ENCODE results near the gene PEX10. TPM values are rescaled to one million over a fixed set of nuclear protein-coding genes. Genes with fewer than 3 reads are reported as not detected.

Gene PEX10
- total RNA-seq, 1 donor from 2014 or later, result 24.9 TPM

DNA sequence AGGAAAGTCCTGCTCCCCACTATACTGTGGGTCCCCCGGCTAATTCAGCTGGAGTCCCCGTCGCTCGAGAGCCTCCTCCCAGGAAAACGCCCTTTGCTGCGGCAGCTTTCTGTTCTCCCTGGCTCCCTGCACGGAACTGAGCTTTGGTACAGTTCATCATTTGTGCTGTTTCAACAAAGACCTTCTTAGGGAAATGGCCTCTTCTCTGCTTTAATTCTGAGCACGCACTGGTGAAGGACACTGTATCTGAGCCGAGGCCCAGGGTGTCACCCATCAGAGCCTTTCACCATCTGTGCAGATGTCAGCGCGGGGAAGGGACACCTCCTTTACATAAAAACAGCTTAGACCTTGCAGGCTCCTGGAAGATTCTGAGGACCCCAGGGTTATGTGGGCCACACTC is 13.5 kb upstream of the PEX10 start:
- no peak for DNase-seq (ENCODE audit: low read depth in 2 of 2)

- DNase-seq (ENCODE audit: low read depth in 2 of 2), result no peak
Observed at GRCh38 chr1:2422523-2422922, 10.2 kb upstream of the PEX10 start.

- no peak for DNase-seq (ENCODE audit: low read depth in 2 of 2)
Observed at GRCh38 chr1:2419416-2419815, 7.1 kb upstream of the PEX10 start.

- no peak for DNase-seq (ENCODE audit: low read depth in 2 of 2)
Observed at GRCh38 chr1:2418791-2419320, 6.5 kb upstream of the PEX10 start.

DNA sequence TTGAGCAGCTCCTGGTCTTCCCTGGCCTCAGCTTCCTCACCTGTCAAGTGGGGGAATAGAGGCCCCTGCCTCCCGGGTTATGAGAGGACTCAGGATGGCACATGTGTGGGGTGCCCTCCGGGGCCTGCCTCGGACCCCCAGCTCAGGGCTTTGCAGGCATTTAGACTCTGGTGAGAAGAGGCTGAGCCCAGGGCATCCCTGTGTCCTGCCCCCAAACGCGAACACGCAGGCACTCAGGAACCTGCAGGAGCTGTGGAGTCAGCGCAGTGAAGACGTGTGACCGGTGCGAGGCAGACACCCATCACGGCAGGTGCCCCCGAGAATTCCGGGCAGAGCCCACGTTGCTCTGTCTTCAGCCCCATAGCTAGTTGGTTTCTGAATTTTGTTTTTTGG is 5.5 kb upstream of the PEX10 start:
- DNase-seq (ENCODE audit: low read depth in 2 of 2), result no peak

- DNase-seq (ENCODE audit: low read depth in 2 of 2), result no peak
Observed at GRCh38 chr1:2417083-2417832, 4.9 kb upstream of the PEX10 start.

GRCh38 chr1:2416403-2416802 is 4.0 kb upstream of the PEX10 start:
- no peak for DNase-seq (ENCODE audit: low read depth in 2 of 2)

DNA sequence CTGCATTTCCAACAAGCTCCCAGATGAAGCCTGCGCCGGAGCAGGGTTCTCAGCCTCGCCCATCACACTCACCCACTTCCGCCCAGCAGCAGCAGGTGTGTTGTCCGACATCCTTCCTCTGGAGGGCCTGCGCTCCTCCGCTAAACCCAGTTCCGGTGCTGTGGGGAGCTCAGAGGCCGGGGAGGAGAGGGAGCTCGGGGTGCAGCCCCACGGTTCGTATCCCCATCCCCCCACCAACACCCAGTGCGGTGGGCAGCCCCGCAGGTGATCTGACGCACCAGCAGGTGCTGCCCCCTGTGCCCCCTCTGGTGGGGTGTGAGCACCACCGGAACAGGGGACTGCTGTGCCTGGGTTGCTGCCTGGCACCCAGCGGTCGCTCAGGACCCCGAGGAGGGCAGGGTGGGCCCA is 3.4 kb upstream of the PEX10 start:
- DNase-seq (ENCODE audit: low read depth in 2 of 2), result no peak

DNA sequence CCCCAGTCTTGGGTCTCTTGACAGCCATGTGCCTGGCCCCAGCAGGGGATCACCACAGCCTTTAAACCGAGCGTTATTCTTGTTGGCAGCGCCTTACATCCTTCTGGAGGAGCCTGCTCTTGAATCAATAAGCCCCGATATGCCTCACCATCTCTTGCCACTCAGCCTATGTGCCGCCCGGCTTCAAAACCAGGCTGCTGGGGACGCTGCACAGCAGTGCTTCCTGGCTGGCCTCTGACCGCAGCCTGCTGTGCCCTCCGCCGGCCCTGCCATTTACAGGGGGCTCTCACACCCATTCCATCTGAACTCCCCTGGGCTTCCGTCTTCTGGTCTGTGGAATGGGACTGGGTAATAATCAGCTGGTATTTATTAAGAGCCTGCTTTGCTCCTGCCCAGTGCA is 3.0 kb upstream of the PEX10 start:
- no peak for DNase-seq (ENCODE audit: low read depth in 2 of 2)

DNA sequence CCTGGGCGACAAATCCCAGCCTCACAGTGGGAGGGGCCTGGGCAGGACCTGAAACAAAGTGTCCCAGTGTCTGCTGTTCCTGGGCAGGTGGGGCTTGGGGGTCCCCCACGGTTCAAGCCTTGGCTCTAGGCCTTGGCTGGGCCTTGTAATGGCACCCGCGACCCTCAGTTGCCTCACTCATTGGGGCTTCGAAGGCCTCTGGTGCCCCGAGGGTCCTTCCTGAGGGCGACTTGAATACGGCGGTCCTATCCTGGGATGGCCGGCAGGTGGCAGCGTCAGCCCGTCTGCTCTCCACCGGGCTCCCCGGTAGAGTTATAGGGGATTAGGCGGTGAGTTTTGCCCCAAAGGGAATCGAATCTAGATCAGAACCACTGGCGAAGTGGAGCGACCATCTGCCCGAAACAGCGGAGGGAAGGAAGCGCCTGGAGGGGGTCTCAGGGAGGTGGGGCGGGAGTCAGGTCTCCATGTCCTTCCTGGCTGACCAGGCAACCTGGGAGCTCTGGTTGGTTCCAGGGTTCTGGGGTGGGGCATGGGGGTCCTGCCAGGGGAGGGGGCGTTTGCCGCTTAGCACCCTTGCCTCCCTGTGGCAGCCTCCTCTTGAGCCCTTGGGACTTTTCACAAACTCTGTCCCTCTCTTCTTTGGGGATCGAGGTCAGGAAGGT is 2.1 kb upstream of the PEX10 start:
- DNase-seq (ENCODE audit: low read depth in 2 of 2), result peak in 1 of 2 donors; percentile 65

DNA sequence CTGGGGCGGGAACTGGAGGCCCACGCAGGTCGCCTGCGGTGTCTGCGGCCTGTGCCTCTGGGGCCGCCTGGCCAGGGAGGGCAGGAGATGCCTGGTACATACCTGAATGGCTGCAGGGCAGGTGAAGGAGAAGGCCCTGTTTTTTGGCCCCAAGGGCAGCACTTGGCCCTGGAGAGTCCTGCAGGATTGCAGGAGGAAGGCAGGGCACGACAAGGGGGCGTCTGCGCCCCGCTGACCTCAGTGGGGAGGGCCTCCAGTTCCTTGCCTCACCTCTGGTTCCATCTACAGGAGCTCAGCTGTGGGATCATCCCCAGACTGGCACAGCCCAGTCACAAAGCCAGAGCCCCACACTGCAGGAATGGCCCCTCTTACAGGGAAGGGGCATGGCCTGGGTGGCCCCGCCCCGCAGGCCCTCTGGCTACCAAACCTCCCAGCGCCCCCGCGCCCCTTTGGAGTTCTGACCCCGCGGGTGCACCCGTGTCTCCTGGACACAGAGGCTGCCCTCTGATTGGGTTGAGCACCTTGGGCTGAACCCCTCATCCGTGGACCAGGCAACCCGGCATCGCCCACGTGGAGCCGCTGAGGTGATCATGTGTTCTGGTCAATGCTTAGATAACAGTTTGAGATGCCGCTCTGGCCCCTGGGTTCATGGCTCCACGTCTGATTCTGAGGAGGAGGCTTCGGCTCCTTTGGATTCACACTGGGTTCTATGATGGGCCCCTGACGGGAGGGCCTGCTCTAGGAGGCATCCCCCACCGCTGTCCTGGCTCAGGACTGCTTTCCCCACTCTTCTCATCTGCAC is 1.3 kb upstream of the PEX10 start:
- DNase-seq (ENCODE audit: low read depth in 2 of 2), result no peak

DNA sequence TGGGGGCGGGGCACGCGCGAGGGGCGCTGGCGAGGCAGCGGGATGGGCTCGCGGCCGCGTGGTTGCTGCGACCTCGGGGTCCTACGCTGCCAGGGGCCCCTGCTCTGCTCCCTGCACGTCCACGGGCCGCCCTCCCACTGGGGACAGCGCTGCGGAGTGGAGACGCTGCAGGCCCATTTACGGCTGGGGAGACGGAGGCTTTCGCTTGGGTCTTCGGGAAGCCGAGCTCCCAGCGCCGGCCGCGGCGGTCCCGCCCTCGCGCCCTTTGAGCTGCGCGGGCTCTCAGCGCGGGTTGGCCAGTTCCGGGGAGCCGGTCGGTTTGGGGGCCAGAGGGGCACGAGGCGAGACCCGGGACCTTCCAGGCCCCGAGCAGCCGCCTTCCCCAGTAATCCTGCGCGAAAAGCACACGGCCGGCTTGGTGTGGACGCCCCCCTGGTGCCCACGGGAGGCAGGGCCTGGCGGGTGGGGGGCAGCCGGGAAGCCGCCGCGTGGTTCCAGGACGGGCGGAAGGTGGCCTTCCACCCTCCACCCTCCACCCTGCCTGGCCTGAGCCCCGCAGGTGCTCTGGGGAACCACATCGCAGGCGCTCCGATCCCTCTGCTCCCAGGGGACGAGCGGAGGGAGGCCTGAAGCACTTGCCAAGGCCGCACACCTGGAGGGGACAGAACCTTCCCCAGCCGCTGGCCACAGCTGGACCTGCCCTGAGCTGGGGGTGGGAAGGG is 570 bp upstream of the PEX10 start:
- DNase-seq (ENCODE audit: low read depth in 2 of 2), result no peak

DNA sequence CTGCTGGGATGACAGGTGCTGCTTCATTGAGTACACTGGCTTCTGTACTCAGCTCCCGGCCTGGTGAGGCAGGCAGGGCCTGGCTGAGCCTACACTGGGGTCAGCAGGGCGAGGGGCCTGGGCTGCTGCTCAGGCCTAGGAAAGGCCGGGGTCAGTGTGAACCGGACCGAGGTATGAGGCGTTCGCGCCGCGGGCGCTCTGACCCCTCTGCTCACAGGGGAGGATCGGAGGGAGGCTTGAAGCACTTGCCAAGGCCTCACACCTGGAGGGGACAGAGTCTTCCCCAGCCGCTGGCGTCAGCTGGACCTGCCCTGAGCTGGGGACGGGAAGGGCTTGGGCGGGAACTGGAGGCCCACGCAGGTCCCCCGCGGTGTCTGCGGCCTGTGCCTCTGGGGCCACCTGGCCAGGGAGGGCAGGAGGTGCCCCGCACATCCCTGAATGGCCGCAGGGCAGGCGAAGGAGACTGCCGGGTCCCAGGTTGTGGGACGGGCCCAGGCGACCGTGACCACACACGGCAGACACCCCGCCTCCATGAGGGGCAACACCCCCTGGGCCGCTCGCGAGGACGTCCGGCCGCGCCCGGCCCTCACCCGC is 466 bp downstream of the PEX10 start:
- DNase-seq (ENCODE audit: low read depth in 2 of 2), result no peak

DNA sequence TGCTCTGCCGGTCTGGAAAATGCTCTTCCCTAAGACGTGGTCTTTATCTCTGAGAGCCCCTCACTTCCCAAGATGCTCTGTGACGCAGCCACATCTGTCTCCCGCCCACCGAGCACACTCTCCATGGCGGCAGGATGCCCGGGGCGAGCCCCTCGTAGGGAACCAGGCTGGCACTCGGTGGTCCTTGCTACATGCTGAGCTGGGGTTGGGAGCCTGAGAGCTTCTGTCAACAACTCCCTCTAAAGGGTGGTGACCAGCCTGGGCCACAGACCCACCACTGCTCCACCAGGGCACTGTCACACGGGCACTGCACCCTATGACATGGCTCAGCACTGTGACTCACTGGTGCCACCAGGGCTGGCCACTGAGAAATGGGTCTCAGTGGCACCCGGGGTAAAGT is 2.6 kb downstream of the PEX10 start:
- DNase-seq (ENCODE audit: low read depth in 2 of 2), result no peak

- no peak for DNase-seq (ENCODE audit: low read depth in 2 of 2)
Observed at GRCh38 chr1:2408859-2409276, 3.5 kb downstream of the PEX10 start.

DNA sequence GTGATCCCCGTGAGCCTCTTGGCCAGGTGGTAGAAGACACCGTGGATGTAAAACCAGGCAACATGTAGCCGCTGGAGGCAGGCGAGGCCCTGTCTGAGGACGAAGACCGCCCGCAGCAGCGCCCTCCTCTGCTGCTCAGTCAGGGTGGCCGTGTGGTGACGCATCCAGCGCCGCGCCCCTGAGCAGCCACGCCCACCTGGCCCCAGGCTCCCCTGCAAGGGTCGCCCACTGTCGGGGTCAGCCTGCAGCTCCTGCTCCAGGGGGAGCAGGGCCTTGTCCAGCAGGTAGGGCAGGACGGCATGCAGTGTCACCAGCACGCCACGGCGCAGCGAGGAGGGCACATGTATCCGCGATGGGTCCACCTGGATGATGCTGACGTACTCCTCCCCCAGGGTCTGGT is 3.9 kb downstream of the PEX10 start:
- no peak for DNase-seq (ENCODE audit: low read depth in 2 of 2)

GRCh38 chr1:2407991-2408275 is 4.4 kb downstream of the PEX10 start:
- DNase-seq (ENCODE audit: low read depth in 2 of 2), result no peak

GRCh38 chr1:2407166-2407990 is 5.0 kb downstream of the PEX10 start:
- no peak for DNase-seq (ENCODE audit: low read depth in 2 of 2)

DNA sequence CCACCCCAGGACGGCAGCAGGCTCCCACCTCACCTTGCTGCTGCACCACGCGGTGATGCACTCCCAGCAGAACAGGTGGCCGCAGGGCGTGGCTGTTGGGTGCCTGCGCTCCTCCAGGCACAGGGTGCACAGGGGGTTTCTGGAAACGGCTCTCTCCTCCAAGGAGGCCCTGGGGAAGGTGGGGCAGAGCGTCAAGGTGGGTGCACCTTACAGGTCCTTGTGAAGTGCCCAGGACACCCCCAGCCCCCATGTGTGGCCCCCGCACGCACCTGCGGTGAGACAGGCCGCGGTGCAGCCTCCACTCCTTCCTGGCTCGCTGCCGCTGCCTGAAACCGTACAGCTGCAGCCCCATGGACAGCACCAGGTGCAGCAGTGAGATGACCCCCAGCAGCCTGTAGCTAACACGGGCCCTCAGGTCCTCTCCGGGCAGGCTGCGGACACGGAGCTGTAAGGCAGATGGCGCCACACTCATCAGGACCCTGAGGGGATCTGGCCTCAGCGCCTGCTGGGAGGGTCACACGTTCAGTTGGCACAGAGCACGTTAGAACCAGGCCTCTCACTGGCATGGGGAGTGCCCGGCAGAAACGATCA is 5.8 kb downstream of the PEX10 start:
- DNase-seq (ENCODE audit: low read depth in 2 of 2), result no peak

Measured in dermis microvascular lymphatic vessel endothelial cell (primary cell).